GM12878 (cell line): ENCODE measurements around the gene TOMT. TPM values are rescaled to one million over a fixed set of nuclear protein-coding genes. Genes with fewer than 3 reads are reported as not detected.

Experiments used
- ATAC-seq: fragments of 200-7000 bp; cut with Tn5 transposase; 3 replicates; pipeline ENCODE4 v1.9.1; 2020; ENCODE audit warnings: mild to moderate bottlenecking, moderate library complexity
- BruUV-seq: library from RNA; stranded (reverse); fragments of 400-500 nt; replicated peaks from 2 replicates; lab custom pipeline; 2021; lab: Mats Ljungman, UMichigan
- CTCF ChIA-PET: fragments of 300-600 bp; sonication (Branson Sonifier 250); formaldehyde crosslinking; extraction: SDS; loops from one replicate; lab custom pipeline; 2021; ENCODE audit warnings: inconsistent platforms; lab: Yijun Ruan, JAX
- POLR2A ChIA-PET: fragments of 350-600 bp; formaldehyde crosslinking; extraction: SDS; loops from one replicate; lab custom pipeline; 2021; ENCODE audit warnings: inconsistent platforms; lab: Charles Lee
- RAD21 ChIA-PET: fragments of 300-600 bp; sonication (Branson Sonifier 250); formaldehyde crosslinking; loops from one replicate; lab custom pipeline; 2023; ENCODE audit warnings: antibody characterized with exemption; ENCODE audit not compliant: unreplicated experiment; lab: Charles Lee
- SMC1A ChIA-PET: fragments of 300-600 bp; sonication (Branson Sonifier 250); formaldehyde crosslinking; loops from one replicate; lab custom pipeline; 2023; ENCODE audit not compliant: unreplicated experiment, uncharacterized antibody; lab: Charles Lee
- DNase-seq: peaks from one replicate; pipeline ENCODE4 v3.0.0-alpha.2; 2011; ENCODE audit warnings: low read depth, low spot score
- FAIRE-seq: peaks from 3 replicates; lab custom pipeline; 2011; peaks lifted over from hg19 to GRCh38; lab: Jason Lieb, UNC
- H2AFZ ChIP-seq: 2 replicates; pipeline ENCODE4 v1.6.0; 2011; ENCODE audit warnings: low read depth, low read length, control low read depth; ENCODE audit not compliant: control insufficient read depth
- H3K27ac ChIP-seq: 2 replicates; pipeline ENCODE4 v1.5.1; 2011; ENCODE audit warnings: control low read depth; ENCODE audit not compliant: control insufficient read depth, insufficient read depth
- H3K27me3 ChIP-seq, 2 experiments: replicated peaks in 1 of 2; 2 replicates each; pipeline versions ENCODE4 v1.6.0 to v1.6.1; 2011; ENCODE audit warnings: low read length in 1 of 2; ENCODE audit not compliant: control insufficient read depth in 2 of 2, insufficient read depth in 2 of 2
- H3K36me3 ChIP-seq, 2 experiments: 2 replicates each; pipeline ENCODE4 v1.5.1; 2011; ENCODE audit warnings: low read length in 1 of 2; ENCODE audit not compliant: control insufficient read depth in 2 of 2, insufficient read depth in 2 of 2
- H3K4me1 ChIP-seq: 2 replicates; pipeline ENCODE4 v1.6.1; 2011; ENCODE audit warnings: mild to moderate bottlenecking, low read length, moderate library complexity, mixed read lengths; ENCODE audit not compliant: control insufficient read depth, insufficient read depth
- H3K4me2 ChIP-seq: 2 replicates; pipeline ENCODE4 v1.6.0; 2011; ENCODE audit warnings: control low read depth; ENCODE audit not compliant: control insufficient read depth, insufficient read depth
- H3K4me3 ChIP-seq: fragments of 200-600 bp; sonication (generic); 2 replicates; pipeline ENCODE4 v1.5.1; 2016
- H3K79me2 ChIP-seq: 2 replicates; pipeline ENCODE4 v1.6.0; 2011; ENCODE audit warnings: low read length; ENCODE audit not compliant: control insufficient read depth, insufficient read depth
- H3K9ac ChIP-seq: 2 replicates; pipeline ENCODE4 v1.8.0; 2011; ENCODE audit warnings: low read length, control low read depth, mixed read lengths; ENCODE audit not compliant: control insufficient read depth, insufficient read depth
- H3K9me3 ChIP-seq: replicated peaks from 3 replicates; pipeline ENCODE4 v1.5.1; 2011; ENCODE audit warnings: mild to moderate bottlenecking, low read length; ENCODE audit not compliant: control insufficient read depth, insufficient read depth
- H4K20me1 ChIP-seq: 2 replicates; pipeline ENCODE4 v1.6.0; 2011; ENCODE audit not compliant: control insufficient read depth, insufficient read depth
- BRCA1 ChIP-seq: IDR thresholded peaks from 2 replicates; pipeline ENCODE4 v1.6.1; 2011; ENCODE audit warnings: low read depth, low read length, improper control_type of control experiment
- EGR1 ChIP-seq, 2 experiments: IDR thresholded peaks; 1 replicate in 1 of 2; 2 replicates in 1 of 2; pipeline ENCODE4 v1.6.1; 2011 to 2012; ENCODE audit warnings: low read depth in 2 of 2, low read length in 2 of 2, borderline replicate concordance in 1 of 2, mild to moderate bottlenecking in 1 of 2, moderate library complexity in 1 of 2
- HSF1 ChIP-seq: fragments of 150-350 bp; IDR thresholded peaks from 2 replicates; pipeline ENCODE4 v1.6.1; 2014; ENCODE audit warnings: mild to moderate bottlenecking, low read depth, low read length
- NR2F1 ChIP-seq: fragments of 450-650 bp; conservative IDR thresholded peaks from 2 replicates; pipeline ENCODE4 v1.6.1; 2017; ENCODE audit warnings: mild to moderate bottlenecking
- POU2F2 ChIP-seq: IDR thresholded peaks from 3 replicates; pipeline ENCODE4 v1.6.1; 2011; ENCODE audit warnings: low read depth, mild to moderate bottlenecking, low read length, borderline replicate concordance
- STAT3 ChIP-seq: IDR thresholded peaks from 2 replicates; pipeline ENCODE4 v1.6.1; 2011; ENCODE audit warnings: low read depth, low read length, improper control_type of control experiment
- ZBTB4 ChIP-seq: fragments of 450-650 bp; formaldehyde crosslinking; IDR thresholded peaks from 2 replicates; pipeline ENCODE4 v1.4.0; 2022; ENCODE audit warnings: mild to moderate bottlenecking, moderate library complexity
- WGBS: methylation state at CpG from one replicate; pipeline ENCODE4 v1.1.6; 2016; ENCODE audit warnings: low lambda C conversion rate; ENCODE audit not compliant: insufficient replicate concordance, insufficient coverage; ENCODE audit errors: missing lambda C conversion rate; 5-methylcytosine and 5-hydroxymethylcytosine counted together
- in situ Hi-C: fragments of 300-500 bp; cut with MboI; formaldehyde crosslinking; loops from 9 replicates; pipeline ENCODE4 v1.14.3; 2018; ENCODE audit warnings: mixed read lengths
- intact Hi-C: fragments of 100-400 bp; cut with micrococcal nuclease; formaldehyde crosslinking; loops from one replicate; pipeline ENCODE4 v1.14.2; 2022; ENCODE audit not compliant: unreplicated experiment
- polyA plus RNA-seq, 11 experiments: library from polyadenylated mRNA; depleted of rRNA in 4 of 11; unstranded in 6 of 11; stranded (reverse) in 5 of 11; fragments of >200 nt; fragmentation: Nextera tagmentation in 4 of 11; fragmentation: Illumina TruSeq in 1 of 11; extraction: Ambion mirVana in 4 of 11; extraction: Trizol in 1 of 11; gene quantifications; 1 replicate in 1 of 11; 2 replicates in 10 of 11; pipeline versions ENCODE4 v1.2.1 to v1.2.3, GENCODE V29; 2011 to 2016; ENCODE audit warnings: inconsistent platforms in 2 of 11, missing spikeins in 2 of 11, low read depth in 1 of 11
- total RNA-seq, 4 experiments: library from RNA; depleted of rRNA in 3 of 4; stranded (reverse); fragments of >200 nt in 3 of 4; fragmentation: Illumina TruSeq in 1 of 4; extraction: Trizol in 1 of 4; gene quantifications; 2 replicates each; pipeline versions ENCODE4 v1.2.1 to v1.2.3, GENCODE V29; 2013 to 2021

Gene TOMT
- total and polyA plus RNA-seq, 10 of the 15 experiments (the other 5 are each of a cell fraction or from before 2014, with no cell fraction given), result not detected

GRCh38 chr11:72083414-72083813, 22.3 kb upstream of the TOMT start:
- RAD21 ChIA-PET, result interaction anchor here (3.4 kb wide), 1 partner anchor 44 kb away, joined by 16 read pairs; no protein-coding TSS in a partner anchor
- Histone ChIP-seq H3K9me3 (no peaks in the 10 kb centered on the region), H3K27me3 (no peaks in the 10 kb centered on the region), H4K20me1 (no peaks in the 10 kb centered on the region), H3K4me1 (peaks cover 10% of the 10 kb centered on the region), H3K79me2 (peaks cover 17% of the 10 kb centered on the region), H3K4me3 (no peak overlapping the region), H3K27ac (no peak overlapping the region), H2AFZ (no peak overlapping the region), H3K9ac (no peak overlapping the region), H3K36me3 (no peaks in the 10 kb centered on the region), H3K4me2 (no peak overlapping the region)
- DNase-seq (no peak), ATAC-seq (no peak), FAIRE-seq (no peak)
- intact Hi-C loops (no loop called here), in situ Hi-C loops (no loop called here)
- POLR2A ChIA-PET, result no interaction called here
- BruUV-seq, result no TSS peak
- SMC1A ChIA-PET, result interaction anchor here (3.5 kb wide), 1 partner anchor 58 kb away, joined by 27 read pairs; no protein-coding TSS in a partner anchor
- TF ChIP-seq HSF1 (no peak), STAT3 (no peak), BRCA1 (no peak), ZBTB4 (no peak), NR2F1 (no peak), EGR1 (IDR thresholded peaks at IDR 0.05; ENCODE audit: borderline replicate concordance in 1 of 2, low read depth in 2 of 2, low read length in 2 of 2) (no peak), POU2F2 (no peak)
- WGBS, result 100% methylated on average over 2 of the region's 2 CpGs
- CTCF ChIA-PET, result interaction anchor here (0.6 to 4.0 kb wide), 3 partner anchors 14 to 60 kb away, joined by 3 to 43 read pairs (median 3); no protein-coding TSS in a partner anchor
